Measurements from ENCODE around the gene CMTM8. TPM values are rescaled to one million over a fixed set of nuclear protein-coding genes. Genes with fewer than 3 reads are reported as not detected.

The CMTM8 gene
- total and polyA plus RNA-seq, 9 donors, result 0.53 to 3.9 (median 2.4) TPM

- H3K9me3 ChIP-seq (replicated peaks; ENCODE audit: control insufficient read depth, low read depth, low read length), result no peaks in the 10 kb centered on the region
- peaks cover 17% of the 10 kb centered on the region for H3K4me1 ChIP-seq (ENCODE audit: control insufficient read depth, insufficient read depth, low read length)
- no peaks in the 10 kb centered on the region for H3K36me3 ChIP-seq (ENCODE audit: control insufficient read depth, insufficient read depth, low read length)
- 87% methylated on average over 6 of the region's 6 CpGs for WGBS (ENCODE audit: insufficient coverage)
- no peak overlapping the region for H3K4me3 ChIP-seq (ENCODE audit: low read length)
- no peak for DNase-seq
- H3K27ac ChIP-seq (ENCODE audit: low read length), result no peak overlapping the region
- H3K27me3 ChIP-seq (ENCODE audit: control insufficient read depth, insufficient read depth, low read length), result peaks cover 2% of the 10 kb centered on the region
These were observed 74.7 kb downstream of the CMTM8 start for GRCh38 chr3:32313169-32313568.

GRCh38 chr3:32313723-32314473 lies 75.4 kb downstream of the CMTM8 start:
- 58% methylated on average over 4 of the region's 5 CpGs for WGBS (ENCODE audit: insufficient coverage)
- Histone ChIP-seq H3K9me3 (replicated peaks; ENCODE audit: control insufficient read depth, low read depth, low read length) (no peaks in the 10 kb centered on the region), H3K4me3 (ENCODE audit: low read length) (no peak overlapping the region), H3K36me3 (ENCODE audit: control insufficient read depth, insufficient read depth, low read length) (no peaks in the 10 kb centered on the region), H3K4me1 (ENCODE audit: control insufficient read depth, insufficient read depth, low read length) (peaks cover 17% of the 10 kb centered on the region), H3K27me3 (ENCODE audit: control insufficient read depth, insufficient read depth, low read length) (peaks cover 2% of the 10 kb centered on the region), H3K27ac (ENCODE audit: low read length) (no peak overlapping the region)
- no peak for DNase-seq

GRCh38 chr3:32315441-32315840 lies 77.0 kb downstream of the CMTM8 start:
- no peak overlapping the region for H3K27ac ChIP-seq (ENCODE audit: low read length)
- no peak overlapping the region for H3K4me3 ChIP-seq (ENCODE audit: low read length)
- peaks cover 2% of the 10 kb centered on the region for H3K27me3 ChIP-seq (ENCODE audit: control insufficient read depth, insufficient read depth, low read length)
- H3K9me3 ChIP-seq (replicated peaks; ENCODE audit: control insufficient read depth, low read depth, low read length), result no peaks in the 10 kb centered on the region
- DNase-seq, result no peak
- WGBS (ENCODE audit: insufficient coverage), result 84% methylated on average over 3 of the region's 3 CpGs
- H3K4me1 ChIP-seq (ENCODE audit: control insufficient read depth, insufficient read depth, low read length), result peaks cover 9% of the 10 kb centered on the region
- no peaks in the 10 kb centered on the region for H3K36me3 ChIP-seq (ENCODE audit: control insufficient read depth, insufficient read depth, low read length)

- Histone ChIP-seq H3K4me1 (ENCODE audit: control insufficient read depth, insufficient read depth, low read length) (peaks cover 9% of the 10 kb centered on the region), H3K27ac (ENCODE audit: low read length) (no peak overlapping the region), H3K4me3 (ENCODE audit: low read length) (no peak overlapping the region), H3K9me3 (replicated peaks; ENCODE audit: control insufficient read depth, low read depth, low read length) (no peaks in the 10 kb centered on the region), H3K27me3 (ENCODE audit: control insufficient read depth, insufficient read depth, low read length) (peaks cover 2% of the 10 kb centered on the region), H3K36me3 (ENCODE audit: control insufficient read depth, insufficient read depth, low read length) (no peaks in the 10 kb centered on the region)
- no peak for DNase-seq
- WGBS (ENCODE audit: insufficient coverage), result no CpG with 5 or more reads among the region's 2 CpGs
These were observed 77.8 kb downstream of the CMTM8 start for GRCh38 chr3:32316319-32316718.

- Histone ChIP-seq H3K36me3 (ENCODE audit: control insufficient read depth, insufficient read depth, low read length) (no peaks in the 10 kb centered on the region), H3K27ac (ENCODE audit: low read length) (no peak overlapping the region), H3K4me1 (ENCODE audit: control insufficient read depth, insufficient read depth, low read length) (peaks cover 6% of the 10 kb centered on the region), H3K27me3 (ENCODE audit: control insufficient read depth, insufficient read depth, low read length) (peaks cover 2% of the 10 kb centered on the region), H3K4me3 (ENCODE audit: low read length) (no peak overlapping the region), H3K9me3 (replicated peaks; ENCODE audit: control insufficient read depth, low read depth, low read length) (no peaks in the 10 kb centered on the region)
- WGBS (ENCODE audit: insufficient coverage), result 60% methylated on average over 1 of the region's 2 CpGs
- no peak for DNase-seq
These were observed 78.5 kb downstream of the CMTM8 start for GRCh38 chr3:32316976-32317375.

GRCh38 chr3:32319607-32320006 lies 81.1 kb downstream of the CMTM8 start:
- H3K4me1 ChIP-seq (ENCODE audit: control insufficient read depth, insufficient read depth, low read length), result peaks cover 13% of the 10 kb centered on the region
- no peak overlapping the region for H3K4me3 ChIP-seq (ENCODE audit: low read length)
- WGBS (ENCODE audit: insufficient coverage), result 90% methylated on average over 1 of the region's 2 CpGs
- DNase-seq, result no peak
- no peaks in the 10 kb centered on the region for H3K27me3 ChIP-seq (ENCODE audit: control insufficient read depth, insufficient read depth, low read length)
- H3K27ac ChIP-seq (ENCODE audit: low read length), result no peak overlapping the region
- no peaks in the 10 kb centered on the region for H3K36me3 ChIP-seq (ENCODE audit: control insufficient read depth, insufficient read depth, low read length)
- no peaks in the 10 kb centered on the region for H3K9me3 ChIP-seq (replicated peaks; ENCODE audit: control insufficient read depth, low read depth, low read length)

- 83% methylated on average over 5 of the region's 6 CpGs for WGBS (ENCODE audit: insufficient coverage)
- H3K9me3 ChIP-seq (replicated peaks; ENCODE audit: control insufficient read depth, low read depth, low read length), result no peaks in the 10 kb centered on the region
- no peak overlapping the region for H3K4me3 ChIP-seq (ENCODE audit: low read length)
- H3K27me3 ChIP-seq (ENCODE audit: control insufficient read depth, insufficient read depth, low read length), result no peaks in the 10 kb centered on the region
- no peak overlapping the region for H3K27ac ChIP-seq (ENCODE audit: low read length)
- H3K36me3 ChIP-seq (ENCODE audit: control insufficient read depth, insufficient read depth, low read length), result no peaks in the 10 kb centered on the region
- peaks cover 13% of the 10 kb centered on the region for H3K4me1 ChIP-seq (ENCODE audit: control insufficient read depth, insufficient read depth, low read length)
- DNase-seq, result no peak
These were observed 81.6 kb downstream of the CMTM8 start for GRCh38 chr3:32320080-32320479.

GRCh38 chr3:32321095-32321790 lies 82.8 kb downstream of the CMTM8 start:
- WGBS (ENCODE audit: insufficient coverage), result 42% methylated on average over 13 of the region's 16 CpGs
- no peaks in the 10 kb centered on the region for H3K27me3 ChIP-seq (ENCODE audit: control insufficient read depth, insufficient read depth, low read length)
- H3K36me3 ChIP-seq (ENCODE audit: control insufficient read depth, insufficient read depth, low read length), result no peaks in the 10 kb centered on the region
- peak overlapping the region; percentile 75 for H3K27ac ChIP-seq (ENCODE audit: low read length)
- no peak overlapping the region for H3K4me3 ChIP-seq (ENCODE audit: low read length)
- no peaks in the 10 kb centered on the region for H3K9me3 ChIP-seq (replicated peaks; ENCODE audit: control insufficient read depth, low read depth, low read length)
- peaks cover 17% of the 10 kb centered on the region for H3K4me1 ChIP-seq (ENCODE audit: control insufficient read depth, insufficient read depth, low read length)
- no peak for DNase-seq

- H3K27me3 ChIP-seq (ENCODE audit: control insufficient read depth, insufficient read depth, low read length), result no peaks in the 10 kb centered on the region
- no peaks in the 10 kb centered on the region for H3K9me3 ChIP-seq (replicated peaks; ENCODE audit: control insufficient read depth, low read depth, low read length)
- H3K27ac ChIP-seq (ENCODE audit: low read length), result no peak overlapping the region
- H3K4me1 ChIP-seq (ENCODE audit: control insufficient read depth, insufficient read depth, low read length), result peaks cover 17% of the 10 kb centered on the region
- WGBS (ENCODE audit: insufficient coverage), result no CpG with 5 or more reads among the region's 1 CpG
- H3K36me3 ChIP-seq (ENCODE audit: control insufficient read depth, insufficient read depth, low read length), result no peaks in the 10 kb centered on the region
- no peak for DNase-seq
- H3K4me3 ChIP-seq (ENCODE audit: low read length), result no peak overlapping the region
These were observed 83.8 kb downstream of the CMTM8 start for GRCh38 chr3:32322311-32322710.

- Histone ChIP-seq H3K4me3 (ENCODE audit: low read length) (no peak overlapping the region), H3K27me3 (ENCODE audit: control insufficient read depth, insufficient read depth, low read length) (no peaks in the 10 kb centered on the region), H3K9me3 (replicated peaks; ENCODE audit: control insufficient read depth, low read depth, low read length) (no peaks in the 10 kb centered on the region), H3K4me1 (ENCODE audit: control insufficient read depth, insufficient read depth, low read length) (peaks cover 17% of the 10 kb centered on the region), H3K36me3 (ENCODE audit: control insufficient read depth, insufficient read depth, low read length) (no peaks in the 10 kb centered on the region), H3K27ac (ENCODE audit: low read length) (no peak overlapping the region)
- WGBS (ENCODE audit: insufficient coverage), result 46% methylated on average over 2 of the region's 4 CpGs
- DNase-seq, result no peak
These were observed 85.1 kb downstream of the CMTM8 start for GRCh38 chr3:32323604-32324003.

Data from muscle of leg (tissue), 11 donors.